GM19328 (cell line): ENCODE measurements around the gene CTCF.

Source experiments
- ATAC-seq: cut with Tn5 transposase; IDR thresholded peaks from one replicate; pipeline ENCODE4 v1.9.1; 2021; ENCODE audit warnings: mild to moderate bottlenecking, moderate library complexity; ENCODE audit not compliant: unreplicated experiment

Gene CTCF

DNA sequence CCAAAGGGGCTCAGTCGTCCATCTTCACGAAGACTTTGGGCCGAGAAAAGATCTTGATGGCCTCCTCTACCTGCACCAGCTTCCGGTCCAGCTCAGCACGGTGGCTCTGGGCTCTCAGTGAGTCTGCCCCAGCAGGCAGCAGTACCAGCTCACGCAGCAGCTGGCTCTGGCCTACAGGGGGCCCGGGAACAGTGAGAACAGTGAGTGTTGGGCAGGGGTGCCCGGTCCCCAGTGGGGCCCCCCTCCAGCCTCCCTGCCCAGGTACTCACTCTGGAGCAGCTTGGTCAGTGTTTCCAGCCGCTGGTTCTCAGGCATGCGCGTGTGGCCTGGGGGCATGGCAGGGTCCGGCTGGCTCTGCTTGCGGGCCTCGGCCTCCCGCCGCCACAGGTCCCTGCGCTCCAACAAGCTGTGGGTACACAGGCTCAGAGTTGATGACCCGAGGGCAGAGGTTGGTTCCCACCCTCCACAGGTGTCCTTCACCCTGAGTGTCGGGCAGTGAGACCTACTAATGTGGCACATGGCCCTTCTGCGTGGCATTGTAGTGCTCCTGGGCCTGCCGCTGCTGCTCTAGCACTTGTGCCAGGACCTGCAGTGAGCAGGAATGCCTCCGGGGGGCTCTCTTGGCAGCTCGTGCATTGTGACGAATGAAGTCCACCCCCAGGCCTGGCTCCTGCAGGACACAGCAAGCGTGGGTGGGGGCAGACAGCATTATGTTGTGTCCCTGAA lies 101.0 kb downstream of the CTCF start:
- ATAC-seq = no peak

DNA sequence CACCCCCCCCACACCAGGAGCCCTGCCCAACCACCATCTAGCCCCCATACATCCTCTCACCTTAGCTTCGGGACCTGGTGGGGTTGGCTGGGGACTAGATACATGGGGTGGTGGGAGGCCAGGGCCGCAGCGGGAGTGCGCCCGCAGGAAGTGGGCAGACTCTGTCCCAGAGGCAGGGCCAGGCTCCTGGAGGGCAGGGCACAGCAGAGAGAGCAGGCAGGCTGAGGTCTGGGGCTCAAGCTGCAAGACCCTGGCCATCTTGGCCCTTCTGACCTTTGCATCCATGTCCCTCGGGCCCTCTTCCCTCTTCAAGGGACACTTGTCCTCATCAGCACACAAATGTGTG lies 101.5 kb downstream of the CTCF start:
- ATAC-seq = no peak

DNA sequence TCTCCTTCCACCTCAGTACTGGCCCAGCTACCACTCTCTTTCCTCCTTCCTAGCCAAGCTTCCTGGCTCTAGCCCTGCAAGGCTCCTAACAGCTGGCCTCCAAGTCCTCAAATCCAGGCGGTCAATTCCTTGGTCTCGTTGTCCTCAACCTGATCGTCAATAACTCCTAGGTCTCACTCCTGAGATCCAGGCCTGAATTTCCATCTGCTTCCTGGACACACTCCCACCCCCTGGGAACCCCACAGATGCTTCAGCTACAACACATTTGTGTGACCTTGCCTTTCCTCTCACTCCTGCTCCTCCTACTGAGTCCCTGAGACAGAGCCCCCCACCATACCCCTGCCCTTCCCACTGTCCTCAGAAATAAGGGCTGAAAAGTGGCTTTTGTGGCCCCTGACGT lies 101.9 kb downstream of the CTCF start:
- ATAC-seq = no peak

DNA sequence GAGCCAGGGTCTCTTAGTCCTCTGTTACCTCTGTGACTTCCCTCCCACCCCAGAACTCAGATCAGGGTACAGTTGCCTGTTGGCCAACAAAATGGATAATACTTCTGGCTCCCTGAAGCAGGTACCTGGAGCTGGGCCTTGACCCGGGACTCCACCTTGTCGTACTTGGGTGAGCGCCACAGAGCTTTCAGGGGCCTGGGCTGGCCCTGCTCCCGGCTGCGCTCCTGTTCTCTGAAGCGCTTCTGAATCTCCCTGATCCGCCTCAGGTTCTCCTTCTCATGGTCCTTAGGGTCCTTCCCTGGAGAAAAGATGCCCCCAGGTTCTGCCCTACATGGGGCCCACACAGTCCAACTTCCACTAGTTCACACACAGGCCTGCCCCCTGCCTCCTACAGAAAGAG lies 102.5 kb downstream of the CTCF start:
- no peak for ATAC-seq

DNA sequence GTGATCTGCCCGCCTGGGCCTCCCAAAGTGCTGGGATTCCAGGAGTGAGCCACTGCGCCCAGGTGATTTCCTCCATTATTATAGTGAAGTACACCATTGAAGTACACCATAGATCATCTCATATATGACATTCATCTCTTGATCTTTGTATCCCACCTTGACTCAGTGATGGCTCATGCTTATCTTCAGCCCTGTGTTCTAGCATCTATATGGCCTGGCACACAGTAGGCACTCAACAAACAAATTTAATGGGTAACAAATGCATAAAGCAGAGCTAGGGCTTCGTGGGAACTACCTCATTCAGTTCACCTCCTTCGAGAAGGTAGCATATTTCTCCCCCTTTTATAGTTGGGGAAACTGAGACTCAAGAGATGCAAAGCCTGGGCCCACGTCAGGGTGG lies 103.3 kb downstream of the CTCF start:
- ATAC-seq = no peak

DNA sequence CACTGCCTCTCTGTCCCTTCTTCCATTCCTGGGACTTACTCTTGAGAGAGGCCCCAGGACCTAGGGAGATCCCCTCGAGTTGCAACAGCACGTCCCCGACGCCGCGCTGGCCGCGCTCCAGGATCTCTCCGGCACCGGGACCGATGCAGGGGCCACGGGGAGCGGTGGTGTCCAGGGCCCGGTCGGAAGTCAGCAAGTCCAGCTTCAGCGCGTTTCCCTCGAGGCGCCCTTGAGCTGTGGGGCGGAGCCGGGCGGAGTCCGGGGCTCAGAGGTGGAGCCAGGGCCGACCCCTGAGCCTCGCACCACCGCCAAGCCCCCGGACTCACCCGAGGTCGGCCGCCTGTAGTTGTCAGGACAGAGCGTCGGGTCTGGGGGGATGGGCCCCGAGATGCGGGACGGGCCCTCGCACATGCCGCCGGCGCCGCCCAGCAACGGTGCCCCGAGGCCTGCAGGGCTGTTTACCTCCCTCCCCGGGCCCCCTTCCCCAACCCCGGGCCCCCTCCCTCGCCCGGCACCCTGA lies 103.8 kb downstream of the CTCF start:
- no peak for ATAC-seq

DNA sequence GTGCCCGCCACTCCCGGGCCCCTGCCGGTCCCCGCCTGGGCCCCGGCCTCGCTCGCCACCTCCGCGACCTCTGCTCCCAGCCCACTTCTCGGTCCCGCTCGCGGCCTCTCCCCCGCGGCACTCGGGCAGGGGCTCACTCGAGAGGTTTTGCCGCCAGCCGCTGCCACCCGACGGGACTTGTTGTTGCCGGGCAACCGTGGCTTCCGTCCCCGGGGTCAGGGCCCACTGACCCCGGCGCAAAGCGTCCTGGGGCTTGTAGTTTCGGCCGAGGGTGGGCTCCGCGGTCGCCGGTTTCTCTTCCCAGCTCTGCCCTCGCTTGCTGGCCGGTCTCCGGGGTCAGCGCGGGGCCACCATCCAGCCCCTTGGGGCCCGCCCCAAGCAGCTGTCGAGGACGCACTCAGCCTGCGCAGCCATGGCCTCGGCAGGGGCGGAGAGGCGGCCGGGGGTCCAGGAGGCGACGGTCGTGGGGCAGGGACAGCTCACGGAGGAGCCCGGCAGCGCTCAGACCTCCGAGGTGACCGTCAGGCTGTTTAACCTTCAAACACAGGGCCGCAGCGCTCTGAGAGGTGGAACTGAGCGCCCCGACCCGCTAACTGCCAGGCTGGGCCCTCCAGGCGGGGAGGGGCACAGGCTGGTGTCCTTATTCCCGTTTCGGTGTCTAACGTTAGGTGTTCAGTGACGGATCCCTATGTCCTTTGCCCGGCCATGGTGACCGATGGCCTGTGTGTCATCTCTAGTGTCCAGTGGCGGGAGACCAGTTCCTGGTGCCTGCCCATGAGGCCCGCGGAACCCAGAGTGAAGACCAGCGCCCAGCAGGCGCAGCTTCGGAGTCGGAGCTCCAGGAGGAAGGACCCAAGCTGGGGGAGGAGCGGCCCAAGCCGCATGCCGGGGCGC lies 104.5 kb downstream of the CTCF start, which contains the start of the genes C16orf86 and ENKD1:
Gene C16orf86 (plus strand): TSS at position 256 of the 894 bp plus-strand sequence. CDS start 157 bp downstream, at position 413.
Gene ENKD1 (minus strand): TSS at position 192 of the 894 bp plus-strand sequence. CDS start 308 bp downstream, outside the sequence.
- peak; percentile 59 for ATAC-seq

DNA sequence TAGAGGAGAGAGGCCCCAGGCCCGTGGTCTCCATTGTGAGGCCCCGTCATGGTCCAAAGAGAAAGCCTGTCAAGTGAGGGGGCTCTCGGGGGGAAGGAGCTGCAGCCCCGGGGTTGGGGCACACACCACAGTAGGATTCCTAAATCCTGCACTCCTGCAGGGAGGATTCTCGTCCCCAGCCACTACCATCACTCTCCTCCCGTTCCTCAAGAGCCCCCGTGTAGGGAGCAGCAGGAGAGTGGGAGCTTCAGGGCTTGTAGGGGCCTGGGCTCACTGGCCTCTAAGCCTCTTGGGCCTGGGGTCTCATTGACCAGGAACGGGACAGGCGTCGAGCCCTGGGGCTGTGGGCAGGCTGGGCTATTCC lies 105.1 kb downstream of the CTCF start:
- ATAC-seq = no peak

DNA sequence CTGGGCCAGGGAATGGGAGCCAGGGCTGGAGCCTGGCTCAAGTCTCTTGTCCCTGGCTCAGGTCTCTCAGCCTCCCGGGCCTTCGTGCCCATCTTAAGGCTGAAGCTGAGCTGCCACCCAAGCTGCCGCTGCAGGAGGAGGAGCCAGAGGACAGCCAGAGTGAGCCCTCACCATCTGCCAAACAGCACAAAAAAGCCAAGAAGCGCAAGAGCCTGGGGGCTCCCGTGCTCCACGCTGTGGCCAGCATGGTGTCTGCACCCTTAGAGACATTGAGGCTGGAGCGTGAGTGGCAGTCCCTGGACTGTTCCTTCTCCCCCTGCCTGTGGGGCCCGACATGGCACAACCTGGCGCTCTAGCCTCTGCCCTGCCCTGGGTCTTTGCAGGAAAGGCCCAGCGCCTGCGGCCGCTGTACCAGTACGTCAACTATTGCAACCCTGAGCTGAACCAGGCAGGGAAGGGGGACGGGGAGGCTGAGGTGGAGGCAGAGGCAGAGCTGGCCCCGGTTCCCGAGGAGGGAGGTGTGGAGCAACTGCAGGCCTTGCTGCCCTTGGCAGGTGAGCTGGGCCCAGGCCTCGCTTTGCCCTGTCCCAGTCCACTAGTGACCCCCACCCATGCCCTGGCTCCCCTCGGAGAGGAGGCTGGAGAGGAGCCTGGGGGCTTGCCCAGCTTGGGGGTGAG lies 105.6 kb downstream of the CTCF start:
- peak; percentile 57 for ATAC-seq

DNA sequence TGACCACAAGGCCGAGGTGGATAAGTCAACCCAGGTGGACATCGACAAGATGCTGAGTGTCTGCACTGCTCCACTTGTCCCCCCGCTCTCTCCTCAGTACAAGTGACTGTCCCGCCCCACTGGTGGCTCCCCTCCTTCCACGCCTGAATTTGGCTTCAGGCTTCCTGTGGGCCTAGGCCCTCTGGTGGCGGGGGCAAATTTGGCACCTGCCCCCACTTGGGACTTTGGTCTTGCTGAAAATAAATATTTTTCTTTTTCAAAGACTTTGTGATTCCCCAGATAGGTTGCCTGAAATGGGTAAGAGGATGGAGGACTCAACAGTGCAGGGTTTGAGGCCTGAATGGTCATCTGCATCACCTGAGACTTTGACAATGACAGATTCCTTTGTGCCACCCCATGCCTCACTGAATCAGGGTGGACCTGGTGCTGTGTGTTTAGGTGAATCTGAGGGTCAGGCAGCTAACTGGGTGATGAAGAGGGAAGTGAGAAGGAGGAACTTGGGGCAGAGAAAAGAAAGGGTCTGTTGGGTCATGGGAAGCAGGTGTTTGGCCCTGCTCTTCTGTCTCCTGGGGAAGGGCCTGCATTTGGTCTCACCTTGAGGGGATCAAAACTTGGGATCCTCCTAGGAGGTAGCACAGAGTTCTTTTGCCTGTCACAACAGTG lies 106.3 kb downstream of the CTCF start:
- no peak for ATAC-seq

DNA sequence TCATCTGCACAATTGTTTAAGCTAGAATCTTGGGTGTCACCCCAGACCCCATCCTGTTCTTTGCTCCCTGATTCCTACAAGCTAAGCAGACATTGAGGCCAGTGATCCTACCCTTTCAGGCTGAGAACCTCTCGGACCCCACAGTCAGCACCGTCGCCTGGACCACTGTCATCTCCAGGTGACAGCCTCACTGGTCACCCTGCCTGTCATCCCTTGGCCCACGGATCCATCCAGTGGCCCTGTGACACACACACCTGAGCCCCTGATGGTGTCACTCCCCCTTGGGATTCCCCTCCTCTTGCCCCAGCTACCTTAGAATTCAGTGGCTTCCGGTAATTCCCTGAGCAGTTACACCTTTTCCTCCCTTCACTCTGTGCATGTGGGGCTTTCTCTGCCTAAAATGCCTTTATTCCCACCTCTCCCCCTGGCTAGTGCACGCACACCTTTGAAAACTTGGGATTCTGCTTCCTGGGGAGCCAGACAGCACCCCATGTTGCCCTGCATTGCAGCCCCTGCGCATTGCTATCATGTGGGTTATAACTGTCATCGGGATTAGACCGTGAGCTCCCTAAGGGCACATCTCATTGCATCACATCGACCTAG lies 107.3 kb downstream of the CTCF start:
- no peak for ATAC-seq

DNA sequence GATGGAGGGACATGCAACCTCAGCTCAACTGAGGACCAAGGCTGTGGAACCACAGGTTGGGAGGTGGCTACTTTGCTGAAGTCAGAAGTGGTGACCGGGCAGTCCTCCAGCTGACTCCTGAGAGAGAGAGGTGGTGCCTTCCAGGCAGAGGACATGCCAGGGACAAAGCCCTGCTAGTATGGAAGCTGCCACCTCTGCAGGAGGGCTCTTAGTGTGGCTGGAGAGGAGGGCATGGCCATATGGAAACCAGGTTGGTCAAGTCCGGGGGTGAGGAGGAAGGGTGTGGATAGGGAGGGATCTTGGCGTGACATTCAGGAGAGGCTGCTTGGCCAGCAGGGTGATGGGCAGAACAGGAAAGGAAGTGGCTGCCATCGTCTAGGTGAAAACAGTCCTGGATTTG lies 110.0 kb downstream of the CTCF start:
- ATAC-seq = no peak

DNA sequence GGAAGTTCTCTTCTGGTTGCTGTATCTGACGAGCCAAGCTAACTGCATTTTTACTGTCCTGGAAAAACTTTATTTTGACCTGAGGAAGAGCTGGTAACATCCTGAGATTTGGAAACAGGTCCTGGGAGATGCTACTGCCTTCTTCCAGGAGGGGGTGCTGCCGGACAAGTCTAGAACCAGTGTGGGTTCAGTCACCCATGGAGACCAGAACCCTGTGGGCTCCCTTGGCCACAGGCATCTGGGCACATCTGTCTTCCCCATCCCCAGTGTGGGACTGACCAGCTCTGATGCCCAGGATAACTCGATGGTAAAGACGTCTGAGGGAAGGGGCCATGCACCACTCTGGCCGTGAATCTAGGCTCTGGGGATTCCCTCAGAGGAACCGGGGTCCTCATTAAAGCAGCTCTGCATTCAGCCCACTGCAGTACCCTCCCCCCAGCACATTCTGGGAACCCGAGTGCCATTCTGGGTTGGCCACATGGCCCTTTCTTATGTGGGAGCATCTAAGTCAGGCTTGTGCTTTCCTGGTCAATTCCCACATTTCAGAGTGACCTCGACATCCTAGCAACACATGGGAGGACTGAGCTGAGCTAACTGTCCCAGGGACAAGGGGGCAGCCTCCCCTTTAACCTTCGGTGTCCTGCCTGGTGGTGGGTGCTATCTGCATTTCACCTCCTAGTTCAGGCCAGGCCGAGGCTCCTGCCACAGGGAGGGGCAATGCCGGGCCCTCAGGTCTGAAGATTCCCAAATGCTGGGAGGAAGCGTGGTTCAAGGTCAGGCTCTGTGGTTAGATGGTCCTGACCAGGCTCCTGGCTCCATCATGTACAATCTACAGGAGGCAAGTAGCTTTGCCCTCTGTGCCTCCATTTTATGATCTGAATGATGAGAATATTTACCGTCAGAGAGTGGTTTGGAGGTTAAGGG lies 110.7 kb downstream of the CTCF start:
- ATAC-seq = no peak

DNA sequence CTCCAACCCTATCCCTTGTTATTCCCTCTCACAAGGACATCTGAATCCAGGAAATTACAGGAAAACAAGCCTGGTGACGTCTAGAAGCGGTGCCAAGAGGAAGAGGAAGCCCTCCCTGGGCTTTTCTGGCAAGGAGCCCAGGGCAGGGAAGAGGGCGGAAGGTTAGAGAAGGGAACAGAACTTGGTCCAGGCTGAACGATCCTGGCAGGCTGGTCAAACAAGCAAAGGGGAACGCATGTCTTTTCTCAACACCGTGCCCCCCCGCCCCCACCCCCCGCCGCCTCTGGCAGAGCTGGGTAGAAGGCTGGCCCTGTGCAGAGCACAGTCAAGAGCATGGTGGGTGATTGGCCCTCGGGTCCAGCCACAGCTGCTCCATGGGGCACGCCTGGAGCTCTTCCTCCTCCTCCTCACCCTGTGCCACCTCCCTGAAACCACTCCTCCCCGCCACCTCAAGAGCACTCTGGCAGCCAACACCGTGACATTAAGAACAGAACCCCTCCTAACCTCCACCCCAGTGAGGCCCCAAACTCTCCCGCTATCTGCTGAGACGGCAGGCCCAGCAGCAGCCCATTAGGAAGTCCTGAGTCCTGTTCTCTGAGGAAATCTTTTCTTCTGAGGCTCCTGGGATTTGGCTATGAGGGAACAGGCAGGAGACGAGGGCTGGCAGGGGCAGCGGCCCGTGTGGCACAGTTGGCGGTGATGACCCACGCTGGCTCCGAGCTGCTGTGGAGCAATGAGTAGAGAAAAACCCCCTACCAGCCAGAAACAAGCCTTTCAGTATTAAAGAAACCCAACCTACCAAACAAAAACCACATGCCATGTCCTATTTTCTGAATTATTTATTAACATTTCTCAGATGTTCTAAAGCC lies 111.6 kb downstream of the CTCF start:
- ATAC-seq = no peak

DNA sequence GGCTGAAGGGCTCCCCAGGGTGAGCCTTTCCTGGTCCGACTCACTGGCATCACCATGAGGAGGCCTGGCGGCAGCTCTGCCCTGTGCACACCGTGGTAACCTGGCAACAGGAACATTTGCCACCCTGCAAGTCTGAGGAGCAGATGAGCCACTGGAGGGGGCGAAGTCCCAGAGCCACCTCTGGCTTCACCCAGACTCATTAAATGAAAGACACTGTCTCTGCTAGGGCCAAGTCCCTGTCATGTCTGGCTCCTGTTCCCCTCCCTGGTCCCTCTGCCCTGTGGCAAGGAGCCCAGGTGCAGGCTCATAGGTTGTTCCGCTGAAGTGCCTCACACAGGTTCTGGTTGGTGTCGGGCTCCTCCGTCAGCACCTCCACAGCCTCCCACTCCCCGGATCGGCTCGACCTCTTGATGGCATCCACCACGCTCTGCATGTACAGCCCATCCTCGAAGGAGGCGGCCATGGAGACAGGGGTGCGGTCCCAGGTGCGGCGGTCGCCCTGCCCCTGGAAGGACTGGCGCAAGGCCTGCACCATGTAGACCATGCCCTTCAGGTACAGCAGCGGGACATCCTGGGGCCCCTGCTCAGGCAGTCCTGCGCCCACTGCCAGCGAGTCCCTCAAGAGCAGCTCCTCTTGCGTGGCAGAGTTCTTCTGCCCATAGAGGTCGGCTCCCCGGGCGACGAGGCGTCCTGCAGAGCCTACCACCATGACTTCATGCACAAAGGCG lies 112.7 kb downstream of the CTCF start:
- no peak for ATAC-seq

DNA sequence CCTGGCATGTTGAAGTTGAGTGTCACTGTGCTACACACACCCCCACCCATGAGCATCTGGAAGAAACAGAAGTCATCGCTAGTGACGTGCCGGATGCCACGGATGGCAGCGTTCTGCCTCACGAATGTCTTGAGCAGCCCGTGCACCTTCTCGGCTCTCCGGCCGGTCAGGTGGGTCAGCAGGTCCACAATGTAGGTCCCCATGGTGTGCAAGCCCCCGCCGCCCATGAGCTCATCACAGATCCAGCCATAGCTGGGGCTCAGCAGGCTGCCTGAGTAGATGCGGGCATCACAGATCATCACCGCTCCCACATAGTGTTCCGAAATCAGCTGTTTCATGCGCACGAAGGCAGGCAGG lies 113.2 kb downstream of the CTCF start:
- ATAC-seq = no peak

DNA sequence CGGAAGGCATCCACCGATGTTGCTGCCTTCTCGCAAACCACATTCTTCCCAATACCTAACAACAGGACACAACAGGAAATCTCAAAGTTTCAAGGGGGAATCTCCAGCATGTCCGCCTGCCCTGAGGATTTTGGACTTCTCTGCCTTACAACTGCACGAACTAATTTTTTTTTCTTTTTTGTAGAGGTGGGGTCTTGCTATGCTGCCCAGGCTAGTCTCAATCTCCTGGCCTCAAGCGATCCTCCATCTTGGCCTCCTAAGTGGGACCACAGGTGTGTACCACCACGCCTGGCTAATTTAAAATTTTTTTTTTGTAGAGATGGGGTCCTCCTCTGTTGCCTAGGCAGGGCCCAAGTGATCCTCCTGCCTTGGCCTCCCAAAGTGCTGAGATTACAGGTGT lies 113.7 kb downstream of the CTCF start:
- ATAC-seq = no peak

DNA sequence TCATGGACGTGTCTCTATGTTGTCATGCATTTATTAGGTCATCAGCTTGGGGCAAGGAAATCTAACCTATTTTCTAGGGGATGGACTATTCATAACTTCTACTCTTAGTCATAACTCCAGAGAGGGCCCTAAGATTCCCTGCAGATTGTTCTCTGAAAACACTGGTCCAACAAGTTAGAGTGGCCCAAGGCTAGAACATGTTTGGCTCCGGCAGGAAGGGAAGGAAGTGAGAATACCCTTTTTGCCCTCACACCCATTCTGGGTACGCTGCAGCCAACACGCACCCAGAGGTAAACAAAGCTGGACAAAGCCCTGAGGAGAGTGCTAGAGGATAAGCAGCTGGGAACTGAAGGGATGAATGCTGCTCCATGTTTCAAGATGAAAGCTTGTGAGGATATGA lies 114.2 kb downstream of the CTCF start:
- no peak for ATAC-seq
